Activated CD4-positive, alpha-beta memory T cell treated with anti-CD3 and anti-CD28 coated beads for 36 hours (primary cell): ENCODE measurements around the gene CADM2. TPM values are rescaled to one million over a fixed set of nuclear protein-coding genes. Genes with fewer than 3 reads are reported as not detected.

Experiments used
- CTCF ChIA-PET: fragments of 350-600 bp; sonication (Branson Sonifier 250); formaldehyde crosslinking; loops from one replicate; lab custom pipeline; 2021; ENCODE audit warnings: antibody characterized with exemption, inconsistent platforms; lab: Charles Lee
- POLR2A ChIA-PET: fragments of 350-600 bp; sonication (Branson Sonifier 250); formaldehyde crosslinking; loops from one replicate; lab custom pipeline; 2021; ENCODE audit warnings: antibody characterized with exemption; lab: Charles Lee
- DNase-seq: peaks from one replicate; pipeline ENCODE4 v3.0.0-alpha.2; 2020
- H3K27ac Mint-ChIP-seq: one replicate; pipeline ENCODE4 v1.8.0; 2021; ENCODE audit warnings: mixed read lengths
- H3K27me3 Mint-ChIP-seq: one replicate; pipeline ENCODE4 v1.8.0; 2021; ENCODE audit warnings: mixed read lengths
- H3K36me3 Mint-ChIP-seq: one replicate; pipeline ENCODE4 v1.8.0; 2021; ENCODE audit warnings: mixed read lengths
- H3K4me1 Mint-ChIP-seq: one replicate; pipeline ENCODE4 v1.8.0; 2021; ENCODE audit warnings: low read depth, mixed read lengths
- H3K4me3 Mint-ChIP-seq: one replicate; pipeline ENCODE4 v1.8.0; 2021; ENCODE audit warnings: mild to moderate bottlenecking, mixed read lengths
- H3K9me3 Mint-ChIP-seq: one replicate; pipeline ENCODE4 v1.8.0; 2021; ENCODE audit warnings: mixed read lengths
- intact Hi-C: fragments of 100-400 bp; cut with micrococcal nuclease; formaldehyde crosslinking; loops from one replicate; pipeline ENCODE4 v1.15.1; 2023
- total RNA-seq, 2 experiments: library from RNA; stranded (reverse); gene quantifications; one replicate each; pipeline ENCODE4 v1.2.3, GENCODE V29; 2021

The CADM2 gene
- total RNA-seq, 2 experiments from 2014 or later = not detected

DNA sequence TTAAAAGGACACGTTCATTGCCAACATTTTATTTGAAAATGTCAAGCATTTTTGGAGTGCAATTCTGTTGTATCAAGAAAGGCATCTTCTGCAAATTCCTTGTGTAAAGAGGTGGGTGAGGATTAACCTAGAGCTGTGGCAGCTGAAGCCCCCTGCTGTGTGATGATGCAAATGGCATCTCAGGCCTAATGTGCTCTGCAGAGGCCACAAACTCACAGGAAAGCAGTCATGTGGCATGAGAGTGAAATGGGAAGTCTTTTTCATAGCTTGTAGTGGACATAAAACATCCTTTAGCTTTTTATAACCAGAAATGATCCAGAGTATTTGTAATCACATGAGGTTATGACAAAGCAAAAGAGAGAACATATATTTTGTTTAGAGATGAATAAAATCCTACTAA, 6.4 kb downstream of the CADM2 start:
- no peak overlapping the region for H3K27ac Mint-ChIP-seq
- peaks cover 2% of the 10 kb centered on the region for H3K9me3 Mint-ChIP-seq
- intact Hi-C loops = no loop called here

DNA sequence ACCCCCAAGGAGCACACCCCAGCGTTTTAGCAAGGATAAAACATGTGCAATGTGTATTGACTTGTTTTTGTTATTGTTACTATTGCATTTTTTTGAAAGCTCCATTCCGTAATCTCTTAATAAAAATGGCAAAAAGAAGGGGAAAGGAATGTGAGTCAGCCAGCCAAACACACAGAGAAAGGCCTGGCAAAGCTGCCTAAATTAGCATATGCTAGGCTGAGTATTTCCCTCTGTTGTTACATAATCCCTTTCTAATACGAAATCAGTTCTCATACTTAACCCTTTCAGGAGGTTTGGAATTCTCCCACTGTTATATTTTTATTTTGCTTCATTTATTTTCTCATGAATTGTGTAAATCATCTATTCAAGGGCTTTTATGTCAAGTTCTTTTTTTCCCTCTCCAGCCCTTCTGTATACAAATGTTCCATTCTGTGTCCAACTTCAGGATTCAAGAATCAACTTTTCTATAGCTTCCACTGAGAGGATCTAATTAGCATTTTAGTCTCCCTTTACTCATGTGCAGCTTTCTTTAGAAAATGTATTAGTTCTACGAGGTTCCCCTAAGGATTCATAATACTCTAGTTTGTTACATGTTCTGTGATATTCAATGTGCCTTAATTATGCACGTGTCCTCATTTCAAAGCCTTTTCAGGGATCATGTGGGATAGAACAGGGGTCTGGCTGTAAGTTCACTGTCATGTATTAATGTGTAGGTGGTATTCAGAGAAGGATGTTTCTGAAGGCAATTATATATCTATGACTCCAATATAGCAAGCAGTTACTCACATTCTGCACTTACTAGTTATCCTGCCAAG, 9.2 kb downstream of the CADM2 start:
- ChIA-PET POLR2A (no interaction called here), CTCF (no interaction called here)
- intact Hi-C loops = no loop called here
- no peak for DNase-seq
- Mint-ChIP-seq H3K27me3 (peaks cover 3% of the 10 kb centered on the region), H3K4me1 (no peaks in the 10 kb centered on the region), H3K36me3 (no peaks in the 10 kb centered on the region), H3K4me3 (no peak overlapping the region), H3K27ac (no peak overlapping the region), H3K9me3 (peaks cover 2% of the 10 kb centered on the region)

More for the DNA sequence above, 6.4 kb downstream of the CADM2 start:
- ChIA-PET CTCF (no interaction called here), POLR2A (no interaction called here)
- H3K4me3 Mint-ChIP-seq = no peak overlapping the region
- no peak for DNase-seq
- H3K4me1 Mint-ChIP-seq = peaks cover 1% of the 10 kb centered on the region
- no peaks in the 10 kb centered on the region for H3K36me3 Mint-ChIP-seq
- peaks cover 24% of the 10 kb centered on the region for H3K27me3 Mint-ChIP-seq

DNA sequence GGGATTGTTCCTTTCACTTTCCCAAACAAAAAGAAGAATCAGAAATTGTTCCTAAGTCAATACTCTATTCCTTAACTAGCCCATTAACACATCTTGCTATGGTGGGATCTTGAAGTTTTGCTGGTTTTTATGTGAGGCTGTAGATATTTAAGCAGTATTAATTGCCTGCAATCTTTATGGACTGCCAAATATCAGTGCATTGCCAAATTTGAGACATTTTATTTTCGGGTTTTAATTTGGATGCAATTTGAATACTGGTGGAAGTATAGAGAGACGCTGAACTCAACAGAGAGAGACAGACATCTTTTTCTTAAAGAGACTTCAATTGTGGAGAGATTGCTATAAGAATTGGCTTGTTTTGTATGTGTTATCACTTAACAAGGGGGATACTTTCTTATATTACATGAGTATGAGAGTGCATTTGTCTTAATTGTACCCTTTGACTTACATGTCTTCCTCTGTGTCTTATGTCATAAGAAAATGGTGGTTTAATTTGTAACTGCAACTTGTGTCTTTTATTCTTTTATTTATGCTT, 10.0 kb downstream of the CADM2 start:
- H3K36me3 Mint-ChIP-seq = no peaks in the 10 kb centered on the region
- POLR2A ChIA-PET = no interaction called here
- H3K27me3 Mint-ChIP-seq = no peaks in the 10 kb centered on the region
- no peaks in the 10 kb centered on the region for H3K4me1 Mint-ChIP-seq
- no peak overlapping the region for H3K27ac Mint-ChIP-seq
- DNase-seq = no peak
- no peak overlapping the region for H3K4me3 Mint-ChIP-seq
- CTCF ChIA-PET = no interaction called here
- H3K9me3 Mint-ChIP-seq = peaks cover 2% of the 10 kb centered on the region
- intact Hi-C loops = no loop called here

DNA sequence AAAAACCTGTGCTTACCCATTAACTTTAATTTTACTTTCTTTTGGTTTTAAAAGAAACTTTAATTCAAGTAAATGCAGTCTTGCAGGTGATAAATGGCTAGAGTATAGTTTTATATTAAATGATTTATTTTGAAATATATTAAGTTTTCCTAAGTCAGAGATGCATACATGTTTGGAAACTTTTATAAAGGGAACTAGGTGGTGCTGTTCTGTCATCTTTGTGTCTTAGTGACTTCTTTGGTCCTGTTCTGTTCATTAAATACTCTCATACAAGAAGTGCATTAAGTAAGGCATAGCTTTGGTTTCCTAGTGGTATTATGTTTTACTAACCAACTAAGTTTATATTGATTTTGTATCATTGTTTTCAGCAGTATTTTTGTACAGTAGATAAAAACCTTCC, 15.6 kb downstream of the CADM2 start:
- Mint-ChIP-seq H3K27ac (no peak overlapping the region), H3K4me1 (no peaks in the 10 kb centered on the region), H3K4me3 (no peak overlapping the region), H3K9me3 (no peaks in the 10 kb centered on the region), H3K36me3 (no peaks in the 10 kb centered on the region), H3K27me3 (no peaks in the 10 kb centered on the region)
- POLR2A ChIA-PET = no interaction called here
- no peak for DNase-seq
- intact Hi-C loops = no loop called here
- CTCF ChIA-PET = no interaction called here

DNA sequence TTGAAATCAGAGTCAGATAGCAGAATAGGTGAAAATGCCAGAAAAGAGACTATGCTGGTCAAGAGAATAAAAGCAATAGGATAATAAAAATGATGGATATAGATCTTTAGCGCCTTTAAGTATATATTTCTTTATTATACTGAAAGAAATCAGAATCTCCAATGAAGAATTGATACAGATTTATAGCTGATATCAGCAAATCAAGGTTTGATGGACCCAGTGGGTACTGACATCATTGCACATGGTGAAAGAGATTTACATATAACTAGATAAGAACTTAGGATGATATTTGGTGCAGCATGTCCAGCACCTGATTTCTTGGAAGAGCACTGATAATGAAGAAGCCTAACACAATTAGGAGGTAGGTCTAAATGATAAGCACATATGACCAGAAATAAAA, 18.2 kb downstream of the CADM2 start:
- Mint-ChIP-seq H3K9me3 (no peaks in the 10 kb centered on the region), H3K36me3 (no peaks in the 10 kb centered on the region), H3K4me3 (no peak overlapping the region), H3K27me3 (no peaks in the 10 kb centered on the region), H3K4me1 (no peaks in the 10 kb centered on the region), H3K27ac (no peak overlapping the region)
- no peak for DNase-seq
- CTCF ChIA-PET = no interaction called here
- intact Hi-C loops = no loop called here
- POLR2A ChIA-PET = no interaction called here

DNA sequence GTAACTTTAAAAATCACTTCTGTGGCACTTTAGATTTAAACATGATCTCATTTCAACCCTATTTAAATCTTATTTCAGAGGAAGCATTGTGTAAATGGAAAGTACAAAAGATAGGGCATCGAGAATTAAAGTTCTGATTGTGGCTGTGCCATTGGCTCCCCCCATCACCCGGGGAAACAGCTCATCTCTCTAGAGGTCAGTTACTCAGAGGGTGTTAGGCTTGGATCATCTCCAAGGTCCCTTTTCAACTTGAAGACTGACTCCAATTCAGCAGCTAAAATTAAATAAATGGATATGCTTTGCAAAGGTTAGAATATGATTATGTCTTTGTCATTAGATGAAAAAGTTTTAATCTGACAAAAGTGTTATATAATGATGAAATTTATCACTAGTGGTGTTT, 20.1 kb downstream of the CADM2 start:
- no peaks in the 10 kb centered on the region for H3K27me3 Mint-ChIP-seq
- H3K27ac Mint-ChIP-seq = no peak overlapping the region
- intact Hi-C loops = no loop called here
- H3K4me1 Mint-ChIP-seq = no peaks in the 10 kb centered on the region
- no peak for DNase-seq
- no peaks in the 10 kb centered on the region for H3K9me3 Mint-ChIP-seq
- H3K4me3 Mint-ChIP-seq = no peak overlapping the region
- CTCF ChIA-PET = no interaction called here
- no peaks in the 10 kb centered on the region for H3K36me3 Mint-ChIP-seq
- POLR2A ChIA-PET = no interaction called here

DNA sequence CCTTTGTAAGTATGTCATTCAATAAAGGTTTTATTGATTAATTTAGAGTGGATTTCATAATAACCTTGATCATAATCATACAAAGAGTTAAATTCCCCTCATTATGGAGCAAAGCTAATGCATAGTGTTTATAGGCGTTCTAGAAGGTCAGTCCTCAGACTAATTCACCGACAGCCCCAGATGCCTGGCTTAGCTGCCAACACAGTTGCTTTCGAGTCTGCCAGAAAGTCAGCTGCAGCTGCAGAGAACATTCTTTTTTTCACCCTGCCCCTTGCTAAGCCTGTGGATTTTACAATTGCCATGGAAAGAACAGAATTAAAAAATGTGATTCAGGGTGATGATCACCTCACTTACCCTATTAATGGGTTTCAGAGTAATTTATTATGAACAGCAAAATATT, 21.2 kb downstream of the CADM2 start:
- Mint-ChIP-seq H3K27ac (no peak overlapping the region), H3K4me3 (no peak overlapping the region), H3K4me1 (no peaks in the 10 kb centered on the region), H3K36me3 (no peaks in the 10 kb centered on the region), H3K27me3 (no peaks in the 10 kb centered on the region), H3K9me3 (no peaks in the 10 kb centered on the region)
- intact Hi-C loops = no loop called here
- no peak for DNase-seq
- POLR2A ChIA-PET = no interaction called here
- CTCF ChIA-PET = no interaction called here

DNA sequence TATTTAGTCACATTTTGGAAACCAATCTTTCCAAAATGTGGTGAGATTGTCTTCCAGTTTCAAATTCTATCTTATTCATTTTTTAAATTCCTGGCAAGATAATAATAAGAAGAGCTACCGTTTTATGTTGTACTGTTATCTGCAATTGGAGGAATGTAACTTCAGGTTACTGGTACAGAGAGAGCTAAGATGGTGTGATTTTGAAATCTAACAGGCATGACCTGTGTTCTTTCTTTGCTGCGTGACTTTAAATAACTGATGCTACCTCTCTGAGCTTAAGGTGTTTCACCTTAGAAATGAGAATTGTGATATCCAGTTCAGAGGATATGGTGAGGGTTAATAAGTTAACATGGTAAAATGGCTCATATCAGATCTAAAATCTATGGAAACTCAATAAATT, 21.7 kb downstream of the CADM2 start:
- no peaks in the 10 kb centered on the region for H3K36me3 Mint-ChIP-seq
- intact Hi-C loops = no loop called here
- no peak for DNase-seq
- no peaks in the 10 kb centered on the region for H3K9me3 Mint-ChIP-seq
- no peak overlapping the region for H3K4me3 Mint-ChIP-seq
- ChIA-PET POLR2A (no interaction called here), CTCF (no interaction called here)
- no peaks in the 10 kb centered on the region for H3K27me3 Mint-ChIP-seq
- H3K27ac Mint-ChIP-seq = no peak overlapping the region
- no peaks in the 10 kb centered on the region for H3K4me1 Mint-ChIP-seq

DNA sequence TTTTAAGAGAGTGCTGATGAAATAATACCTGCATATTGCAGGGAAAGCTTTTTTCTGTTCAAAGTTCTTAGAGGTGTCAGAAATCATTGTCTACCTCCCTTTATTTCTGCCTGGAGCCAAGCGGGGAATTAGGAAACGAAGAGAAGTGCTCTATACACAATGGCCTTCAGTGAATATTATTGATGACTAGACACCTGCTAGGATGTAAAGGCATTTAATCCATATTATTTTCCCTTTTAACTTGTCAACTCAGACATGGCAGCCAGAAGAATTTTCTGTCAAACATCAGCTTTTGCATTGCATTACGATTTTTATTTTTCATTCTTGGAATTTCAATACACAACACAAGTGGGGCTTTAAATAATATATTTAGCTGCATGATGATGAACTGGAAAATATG, 24.7 kb downstream of the CADM2 start:
- Mint-ChIP-seq H3K27me3 (no peaks in the 10 kb centered on the region), H3K27ac (no peak overlapping the region), H3K4me3 (no peak overlapping the region), H3K36me3 (no peaks in the 10 kb centered on the region), H3K4me1 (no peaks in the 10 kb centered on the region), H3K9me3 (no peaks in the 10 kb centered on the region)
- CTCF ChIA-PET = no interaction called here
- DNase-seq = no peak
- intact Hi-C loops = no loop called here
- POLR2A ChIA-PET = no interaction called here

DNA sequence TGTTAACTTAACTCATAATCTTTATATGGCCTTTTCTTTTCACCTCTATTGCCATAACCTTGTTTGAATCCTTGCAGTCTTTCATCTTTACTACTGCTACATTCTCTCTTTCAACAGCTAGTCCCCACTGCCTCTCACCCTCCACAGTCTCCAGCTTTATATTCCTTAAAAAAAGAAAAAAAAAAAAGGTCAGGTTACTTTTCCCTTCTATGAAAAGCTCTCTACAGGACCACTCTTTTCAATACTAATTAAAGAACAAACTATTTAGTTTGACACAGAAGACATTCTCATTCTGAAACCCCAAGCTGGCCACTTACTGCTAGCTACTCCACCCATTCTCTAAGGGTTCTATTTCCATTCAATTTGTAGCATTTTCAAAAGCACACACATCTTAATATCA, 25.6 kb downstream of the CADM2 start:
- POLR2A ChIA-PET = interaction anchor here (0.6 to 0.7 kb wide), 2 partner anchors 28 to 227 kb away, joined by 3 to 4 read pairs; no protein-coding TSS in a partner anchor
- no peak overlapping the region for H3K27ac Mint-ChIP-seq
- intact Hi-C loops = no loop called here
- no peak for DNase-seq
- CTCF ChIA-PET = no interaction called here
- no peaks in the 10 kb centered on the region for H3K4me1 Mint-ChIP-seq
- no peak overlapping the region for H3K4me3 Mint-ChIP-seq
- no peaks in the 10 kb centered on the region for H3K27me3 Mint-ChIP-seq
- no peaks in the 10 kb centered on the region for H3K9me3 Mint-ChIP-seq
- no peaks in the 10 kb centered on the region for H3K36me3 Mint-ChIP-seq

DNA sequence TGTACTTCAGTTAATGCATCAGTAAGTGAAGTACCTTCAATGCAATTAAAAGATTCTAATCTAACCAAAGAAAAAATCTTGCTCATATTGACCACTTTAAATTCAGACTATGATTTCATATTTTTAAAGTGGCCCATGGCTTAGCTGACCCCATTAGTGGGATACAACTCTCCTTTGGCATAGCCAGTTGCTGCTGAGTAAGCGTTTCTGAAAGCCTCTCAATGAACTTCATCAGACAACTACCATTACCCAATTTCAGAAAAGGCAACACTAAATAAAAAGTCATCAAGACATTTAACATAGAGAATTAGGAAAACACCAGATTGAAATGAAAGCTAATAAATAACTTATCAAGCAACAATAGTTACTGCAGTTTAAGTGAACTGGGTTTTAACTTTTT, 27.0 kb downstream of the CADM2 start:
- ChIA-PET POLR2A (no interaction called here), CTCF (no interaction called here)
- no peaks in the 10 kb centered on the region for H3K27me3 Mint-ChIP-seq
- H3K36me3 Mint-ChIP-seq = no peaks in the 10 kb centered on the region
- no peaks in the 10 kb centered on the region for H3K4me1 Mint-ChIP-seq
- H3K4me3 Mint-ChIP-seq = no peak overlapping the region
- no peak overlapping the region for H3K27ac Mint-ChIP-seq
- DNase-seq = no peak
- no peaks in the 10 kb centered on the region for H3K9me3 Mint-ChIP-seq
- intact Hi-C loops = no loop called here

DNA sequence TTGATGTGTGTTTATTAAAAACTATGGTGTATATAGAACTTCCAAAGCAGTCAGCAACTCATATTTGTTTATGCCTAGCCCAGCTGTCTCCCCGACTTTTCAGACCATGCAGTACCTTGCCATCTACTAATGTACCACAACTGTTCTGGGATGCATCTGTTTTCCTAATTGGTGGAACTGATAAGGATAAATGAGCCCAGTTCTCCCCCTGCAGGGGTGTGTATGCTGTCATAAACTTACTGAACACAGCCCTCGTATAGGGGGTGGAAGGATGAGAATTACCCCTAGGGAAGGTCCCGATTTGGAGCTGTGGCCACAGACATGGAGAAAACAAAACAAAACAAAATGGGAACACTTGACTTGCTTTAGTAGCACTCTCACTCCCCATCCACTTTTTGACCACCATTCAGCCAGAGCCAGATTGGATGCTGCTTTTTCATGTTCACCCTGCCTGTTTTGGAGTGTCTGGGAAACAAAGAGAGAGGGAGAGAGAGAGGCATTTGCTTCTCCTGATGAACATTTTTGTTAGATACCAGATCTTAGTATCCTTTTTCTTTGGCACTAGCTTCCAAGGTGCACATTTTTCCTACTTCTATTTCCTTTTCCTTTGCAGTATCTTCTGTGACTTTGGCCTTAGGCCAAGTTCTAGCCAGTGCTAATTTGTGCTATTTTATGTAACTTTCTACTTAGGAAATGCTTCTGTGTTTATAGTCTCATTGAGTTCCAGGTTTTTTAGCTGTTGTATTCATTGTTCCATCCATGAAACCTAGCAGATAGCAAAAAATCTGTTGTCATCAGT, 29.1 kb downstream of the CADM2 start:
- Mint-ChIP-seq H3K36me3 (no peaks in the 10 kb centered on the region), H3K4me1 (no peaks in the 10 kb centered on the region), H3K4me3 (no peak overlapping the region), H3K27me3 (no peaks in the 10 kb centered on the region), H3K27ac (no peak overlapping the region), H3K9me3 (peaks cover 3% of the 10 kb centered on the region)
- intact Hi-C loops = no loop called here
- POLR2A ChIA-PET = no interaction called here
- CTCF ChIA-PET = no interaction called here
- no peak for DNase-seq
